HepG2 (cell line): ENCODE measurements around the gene ACAT2. TPM values are rescaled to one million over a fixed set of nuclear protein-coding genes. Genes with fewer than 3 reads are reported as not detected.

ENCODE experiments used
- BORCS8-MEF2B ChIP-seq: sonication (generic); formaldehyde crosslinking; IDR thresholded peaks from 2 replicates; pipeline ENCODE4 v1.8.0; 2022; ENCODE audit warnings: mild to moderate bottlenecking, missing genetic modification reagents
- LBX2 ChIP-seq: sonication (generic); formaldehyde crosslinking; IDR thresholded peaks from 2 replicates; pipeline ENCODE4 v1.5.0; 2020; ENCODE audit warnings: missing genetic modification reagents, mild to moderate bottlenecking, borderline replicate concordance
- LCORL ChIP-seq, 2 experiments: fragments of 450-650 bp in 1 of 2; sonication (generic) in 1 of 2; formaldehyde crosslinking in 1 of 2; IDR thresholded peaks; 2 replicates each; pipeline versions ENCODE4 v1.5.0 to v1.6.1; 2017 to 2020; ENCODE audit warnings: antibody characterized with exemption in 1 of 2, missing genetic modification reagents in 1 of 2
- NCOA1 ChIP-seq: sonication (generic); formaldehyde crosslinking; IDR thresholded peaks from 2 replicates; pipeline ENCODE4 v1.9.0; 2021; ENCODE audit warnings: missing genetic modification reagents
- PAXIP1 ChIP-seq: sonication (generic); formaldehyde crosslinking; conservative IDR thresholded peaks from 2 replicates; pipeline ENCODE4 v1.4.0; 2020; ENCODE audit warnings: mild to moderate bottlenecking, missing genetic modification reagents, moderate library complexity
- SMYD3 ChIP-seq: sonication (generic); formaldehyde crosslinking; IDR thresholded peaks from 2 replicates; pipeline ENCODE4 v1.8.1; 2023; ENCODE audit warnings: mild to moderate bottlenecking, missing genetic modification reagents
- ZC3H13 ChIP-seq: sonication (generic); formaldehyde crosslinking; IDR thresholded peaks from 2 replicates; pipeline ENCODE4 v1.8.1; 2023; ENCODE audit warnings: mild to moderate bottlenecking, missing genetic modification reagents, moderate library complexity
- ZHX2 ChIP-seq, 2 experiments: sonication (generic) in 1 of 2; formaldehyde crosslinking in 1 of 2; IDR thresholded peaks; 2 replicates each; pipeline versions ENCODE4 v1.6.1 to v1.9.0; 2014 to 2022; ENCODE audit warnings: antibody characterized with exemption in 1 of 2, borderline replicate concordance in 1 of 2, inconsistent platforms in 1 of 2, low read depth in 1 of 2, missing genetic modification reagents in 1 of 2
- ZNF564 ChIP-seq: sonication (generic); formaldehyde crosslinking; IDR thresholded peaks from 2 replicates; pipeline ENCODE4 v1.8.1; 2023; ENCODE audit warnings: mild to moderate bottlenecking, missing genetic modification reagents
- ZSCAN5A ChIP-seq: sonication (generic); formaldehyde crosslinking; IDR thresholded peaks from 2 replicates; pipeline ENCODE4 v1.8.0; 2022; ENCODE audit warnings: mild to moderate bottlenecking, missing genetic modification reagents, borderline replicate concordance
- polyA plus RNA-seq, 8 experiments: library from polyadenylated mRNA; depleted of rRNA in 3 of 8; stranded (reverse) in 7 of 8; unstranded in 1 of 8; fragments of >200 nt; fragmentation: Illumina TruSeq in 4 of 8; extraction: Trizol in 4 of 8; gene quantifications; 2 replicates each; pipeline versions ENCODE4 v1.2.1 to v1.2.3, GENCODE V29; 2011 to 2016; ENCODE audit warnings: low read depth in 4 of 8, missing spikeins in 1 of 8, mixed read lengths in 1 of 8; ENCODE audit not compliant: insufficient read depth in 1 of 8
- total RNA-seq, 5 experiments: library from RNA; depleted of rRNA; stranded (reverse); fragments of >200 nt; fragmentation: Illumina TruSeq; extraction: Trizol; gene quantifications; 2 replicates each; pipeline ENCODE4 v1.2.3, GENCODE V29; 2016; ENCODE audit warnings: low read depth in 1 of 5

The ACAT2 gene
- total and polyA plus RNA-seq, 2 of the 13 experiments (the other 11 are each of a cell fraction or from before 2014, with no cell fraction given), result 121 to 534 TPM

- TF ChIP-seq ZHX2 (IDR thresholded peaks at IDR 0.05; ENCODE audit: low read depth) (no peak), ZHX2 (CRISPR knock-in tag; IDR thresholded peaks at IDR 0.05; ENCODE audit: borderline replicate concordance) (no peak), SMYD3 (CRISPR knock-in tag) (0 out of 2 replicates have a peak, but pooled peaks have one; percentile 50), ZSCAN5A (CRISPR knock-in tag) (0 out of 2 replicates have a peak, but pooled peaks have one; percentile 52), BORCS8-MEF2B (CRISPR knock-in tag) (peak; percentile 71; the same call in 1 of the 2 replicates), NCOA1 (0 out of 2 replicates have a peak, but pooled peaks have one; percentile 35), ZC3H13 (CRISPR knock-in tag) (peak; percentile 43), LBX2 (CRISPR knock-in tag) (no peak), LCORL (IDR thresholded peaks at IDR 0.05) (no peak), LCORL (CRISPR knock-in tag; IDR thresholded peaks at IDR 0.05) (peak; percentile 38; the same call in 1 of the 2 replicates), ZNF564 (CRISPR knock-in tag) (0 out of 2 replicates have a peak, but pooled peaks have one; percentile 17), PAXIP1 (CRISPR knock-in tag) (peak; percentile 33; the same call in 1 of the 2 replicates)
Observed at GRCh38 chr6:159758031-159759001, 3.5 kb upstream of the ACAT2 start (continued).
